Measurements from ENCODE around the gene PIH1D2.
"Not testable (repeated sequence)": the region's sequence is repeated elsewhere in the genome, so short reads cannot be mapped to it uniquely, and the experiment has no call there.

Gene PIH1D2, protein sequence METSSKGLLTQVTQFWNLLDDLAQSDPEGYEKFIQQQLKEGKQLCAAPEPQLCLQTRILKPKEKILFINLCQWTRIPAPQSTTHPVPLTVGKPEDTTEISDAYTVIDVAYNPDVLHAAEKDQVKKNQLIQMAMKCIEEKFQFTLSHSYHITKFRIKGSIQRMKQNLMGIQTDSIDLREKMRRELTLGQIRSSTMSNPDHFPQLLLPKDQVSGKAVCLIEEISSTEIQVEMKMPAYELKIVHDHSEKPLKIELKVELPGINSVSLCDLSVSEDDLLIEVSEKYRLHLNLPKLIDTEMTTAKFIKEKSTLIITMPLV

DNA sequence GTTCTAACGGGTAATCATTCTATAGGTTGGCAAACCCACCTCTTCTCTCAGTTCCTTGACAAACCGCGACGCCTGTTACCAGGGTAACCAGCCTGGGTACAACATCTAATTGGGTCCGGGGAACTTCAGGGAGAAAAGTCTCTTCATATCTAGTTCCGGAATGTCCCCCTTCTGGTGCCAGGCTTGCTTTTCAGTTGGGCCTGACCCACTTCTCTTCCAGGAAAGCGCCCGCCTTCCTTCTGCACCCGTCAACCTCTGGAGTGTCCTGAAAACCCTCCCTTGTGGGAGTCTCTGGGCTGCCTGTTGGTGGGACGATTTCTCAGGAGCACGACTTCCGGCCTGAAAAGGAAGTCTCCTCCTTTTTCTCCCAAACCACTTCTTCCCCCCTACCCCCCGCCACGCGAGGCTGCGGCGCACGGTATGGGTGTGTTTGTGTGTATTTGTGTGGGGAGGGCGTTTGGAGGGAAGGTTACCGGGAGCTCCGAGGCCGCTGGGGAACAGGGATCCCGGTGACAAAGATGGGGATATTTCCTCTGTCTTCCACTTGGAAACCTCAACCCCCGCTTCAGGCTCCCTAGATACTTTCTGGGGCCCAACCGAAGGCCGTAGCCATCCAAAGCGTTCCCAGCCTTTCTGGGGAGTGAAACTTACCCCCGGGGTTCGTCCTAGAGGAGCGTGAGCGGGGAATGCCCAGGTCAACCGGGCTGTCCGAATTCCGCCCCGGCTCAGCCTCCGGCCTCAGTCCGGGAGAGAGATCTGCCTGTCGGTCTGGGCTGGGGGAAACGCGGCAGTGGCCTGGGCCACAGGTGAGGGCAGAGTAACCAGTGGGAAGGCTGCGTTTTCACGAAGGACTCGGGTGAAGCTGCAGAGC, at the start of gene PIH1D2, which contains the start of gene NKAPD1:
TSS of gene PIH1D2 (minus strand) at position 77 of the 871 bp plus-strand sequence. CDS start 843 bp downstream, outside the sequence.
TSS of gene NKAPD1 (plus strand) at position 359 of the 871 bp plus-strand sequence. CDS start 1,276 bp downstream, outside the sequence.
- DNase-seq (ENCODE audit: low read depth), result peak; percentile 93

DNA sequence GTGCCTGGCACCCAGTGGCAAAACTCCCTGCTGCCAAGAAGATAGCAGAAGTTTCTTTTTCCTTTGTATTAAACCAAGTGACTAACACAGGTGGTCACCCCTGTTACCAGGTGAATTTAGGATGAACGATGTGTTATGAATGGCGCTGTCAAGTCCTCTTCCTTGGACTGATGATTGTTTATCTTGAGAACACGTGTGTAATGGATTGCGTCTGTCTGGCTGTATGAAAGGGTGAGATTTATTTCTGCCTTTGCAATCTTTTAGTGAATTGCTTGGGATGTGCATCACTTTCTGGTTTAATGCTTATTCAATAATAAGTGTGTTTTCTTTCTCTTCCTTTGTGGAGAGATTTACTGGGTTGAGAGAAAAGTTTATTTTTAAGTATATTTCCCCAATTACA, 49.3 kb upstream of the PIH1D2 start:
- DNase-seq (ENCODE audit: low read depth), result no peak

DNA sequence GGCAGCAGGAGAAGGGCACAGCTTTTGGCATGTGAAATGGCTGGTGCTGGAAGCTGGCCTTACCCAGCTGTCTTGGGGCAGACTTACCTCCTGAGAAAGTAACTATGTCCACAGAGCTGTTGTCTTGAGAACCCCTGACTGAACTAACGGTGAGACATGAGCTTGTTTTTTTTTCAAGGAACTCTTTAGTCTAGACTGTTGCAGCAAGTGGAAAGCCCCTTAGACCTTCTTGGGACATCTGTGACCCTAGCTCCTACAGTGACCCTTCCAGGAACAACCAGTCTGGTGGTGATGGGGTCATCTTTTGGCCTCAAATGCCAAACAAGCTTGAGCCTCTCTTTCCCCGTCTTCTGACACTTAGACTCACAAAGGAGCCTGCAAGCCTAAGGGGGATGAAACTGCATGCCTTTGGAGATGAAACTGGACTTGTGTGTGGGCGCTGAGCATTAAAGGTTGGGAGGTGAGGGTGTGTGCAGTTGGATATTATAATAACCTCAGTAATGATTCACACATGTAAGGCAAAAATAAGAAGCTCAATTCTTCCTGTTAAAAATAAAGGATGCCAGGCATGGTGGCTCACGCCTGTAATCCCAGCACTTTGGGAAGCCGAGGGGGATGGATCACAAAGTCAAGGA, 48.3 kb upstream of the PIH1D2 start:
- no peak for DNase-seq (ENCODE audit: low read depth)

DNA sequence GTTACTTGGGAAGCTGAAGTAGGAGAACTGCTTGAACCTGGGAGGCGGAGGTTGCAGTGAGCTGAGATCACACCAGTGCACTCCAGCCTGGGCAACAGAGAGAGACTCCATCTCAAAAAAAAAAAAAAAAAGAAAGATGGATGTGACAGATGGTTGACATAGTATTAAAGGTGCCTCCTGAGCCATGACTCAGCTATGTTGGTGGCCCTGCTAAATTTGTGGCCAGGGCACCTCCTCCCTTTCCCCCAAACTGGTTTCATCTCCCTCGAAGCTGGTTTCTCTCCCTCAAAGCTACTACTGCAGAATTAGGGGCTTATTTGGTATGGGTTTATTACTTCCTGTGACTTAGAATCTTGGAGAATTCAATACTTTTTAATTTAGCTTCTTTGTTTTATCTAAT, 44.4 kb upstream of the PIH1D2 start:
- no peak for DNase-seq (ENCODE audit: low read depth)

DNA sequence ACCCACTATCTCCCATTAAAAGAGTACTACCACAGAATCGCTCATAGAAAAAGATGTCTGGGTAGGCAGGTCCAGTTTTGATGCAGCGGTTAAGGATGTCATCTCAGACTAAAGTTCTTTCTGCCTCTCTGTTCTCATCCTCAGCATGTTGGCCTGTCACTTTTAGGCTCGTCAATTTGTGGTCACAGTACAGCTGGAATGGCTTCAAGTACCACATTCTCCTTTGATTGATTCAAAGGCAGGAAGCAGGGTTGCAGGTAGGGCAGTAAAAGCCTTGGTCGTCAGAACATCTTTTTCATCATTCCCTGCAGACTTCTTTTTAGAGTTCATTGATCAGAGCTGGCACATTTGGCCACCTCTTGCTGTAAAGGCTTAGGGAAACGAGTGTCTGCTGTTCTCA, 41.6 kb upstream of the PIH1D2 start:
- no peak for DNase-seq (ENCODE audit: low read depth)

DNA sequence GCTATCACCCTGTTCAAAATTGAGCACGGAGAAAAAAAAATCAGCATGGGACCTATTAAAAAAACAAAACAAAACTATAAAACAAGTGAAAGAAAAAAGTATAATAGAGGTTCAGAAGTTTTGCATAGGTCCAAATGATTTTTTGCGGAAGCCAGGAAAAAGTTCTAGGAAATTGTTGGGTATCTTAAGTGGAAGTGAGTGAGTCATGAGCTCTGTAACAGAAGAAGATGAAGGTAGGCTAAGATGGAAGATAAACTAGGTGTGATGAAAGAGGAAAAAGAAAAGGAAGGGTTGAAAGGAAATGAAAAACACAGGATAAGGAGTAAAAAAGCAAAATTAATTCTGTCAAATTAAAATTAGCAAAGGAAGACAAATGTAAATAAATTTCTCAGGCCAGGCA, 40.6 kb upstream of the PIH1D2 start:
- no peak for DNase-seq (ENCODE audit: low read depth)

DNA sequence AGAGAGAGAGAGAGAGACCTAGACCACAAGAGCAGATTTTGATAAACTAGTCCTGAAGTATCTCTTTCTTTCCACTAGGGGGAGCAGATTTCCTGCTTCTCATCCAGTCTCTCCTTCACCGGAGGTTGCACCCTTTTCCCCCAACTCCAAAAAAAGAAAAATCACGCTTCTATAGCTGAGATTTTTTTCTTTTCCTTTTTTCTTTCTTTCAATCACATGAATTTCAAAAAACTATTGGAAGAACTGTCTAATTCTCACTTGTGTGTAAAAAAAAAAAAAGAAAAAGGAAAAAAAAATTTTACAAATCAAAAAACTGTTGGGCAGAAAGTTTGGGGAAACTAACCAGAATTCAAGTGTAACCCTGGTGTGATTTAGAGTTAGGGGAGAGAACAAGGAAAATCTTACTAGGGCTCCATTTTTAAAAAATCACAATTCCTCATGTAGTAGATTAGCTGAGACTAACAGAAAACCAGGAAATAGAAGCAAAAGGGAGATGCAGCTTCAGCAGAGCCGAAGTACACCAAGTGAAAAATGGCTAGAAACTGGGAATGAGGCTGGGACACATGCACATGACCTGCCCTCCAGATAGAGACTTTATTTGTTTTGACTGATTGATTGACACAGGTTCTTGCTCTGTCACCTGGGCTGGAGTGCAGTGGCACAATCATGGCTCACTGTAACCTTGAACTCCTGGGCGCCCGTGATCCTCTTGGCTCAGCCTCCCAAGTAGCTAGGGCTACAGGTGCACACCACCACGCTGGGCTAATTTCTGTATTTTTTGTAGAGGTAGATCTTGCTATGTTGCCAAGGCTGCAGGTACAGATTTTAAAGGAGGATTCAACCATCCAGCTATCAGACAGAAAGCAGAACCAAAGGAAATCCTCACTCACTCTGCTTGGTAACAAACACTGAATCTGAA, 40.0 kb upstream of the PIH1D2 start:
- DNase-seq (ENCODE audit: low read depth), result peak; percentile 59

DNA sequence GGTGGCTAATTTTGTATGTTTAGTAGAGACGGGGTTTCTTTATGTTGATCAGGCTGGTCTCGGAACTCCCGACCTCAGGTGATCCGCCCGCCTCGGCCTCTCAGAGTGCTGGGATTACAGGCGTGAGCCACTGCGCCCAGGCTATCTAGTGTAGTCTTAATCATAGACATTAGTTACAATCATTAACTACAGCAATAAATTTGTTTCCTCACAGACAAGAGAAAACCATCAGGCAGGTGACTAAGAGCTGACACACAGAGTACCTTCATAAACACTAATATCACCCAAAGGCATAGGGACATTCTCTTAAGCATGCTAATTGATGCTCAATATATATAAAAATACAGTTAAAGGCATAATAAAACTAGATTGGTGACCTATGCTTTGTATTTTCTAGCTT, 32.3 kb upstream of the PIH1D2 start:
- DNase-seq (ENCODE audit: low read depth), result no peak

DNA sequence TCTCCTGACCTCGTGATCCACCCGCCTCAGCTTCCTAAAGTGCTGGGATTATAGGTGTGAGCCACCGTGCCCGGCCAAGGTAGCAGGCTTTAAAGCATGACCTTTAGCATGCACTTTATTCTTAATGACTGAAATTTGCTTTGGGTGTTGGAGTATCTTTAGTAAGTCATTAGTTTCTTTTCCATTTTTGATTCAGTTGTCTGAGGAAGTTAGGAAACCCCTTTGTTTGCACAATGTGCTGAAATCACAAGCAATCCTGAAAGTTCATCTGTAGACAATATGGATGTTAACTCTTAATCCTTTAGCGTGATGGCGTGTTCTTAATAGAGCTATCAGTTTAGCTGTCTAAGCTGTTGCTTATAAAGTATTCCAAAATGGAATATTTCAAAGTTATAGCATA, 29.6 kb upstream of the PIH1D2 start:
- no peak for DNase-seq (ENCODE audit: low read depth)

DNA sequence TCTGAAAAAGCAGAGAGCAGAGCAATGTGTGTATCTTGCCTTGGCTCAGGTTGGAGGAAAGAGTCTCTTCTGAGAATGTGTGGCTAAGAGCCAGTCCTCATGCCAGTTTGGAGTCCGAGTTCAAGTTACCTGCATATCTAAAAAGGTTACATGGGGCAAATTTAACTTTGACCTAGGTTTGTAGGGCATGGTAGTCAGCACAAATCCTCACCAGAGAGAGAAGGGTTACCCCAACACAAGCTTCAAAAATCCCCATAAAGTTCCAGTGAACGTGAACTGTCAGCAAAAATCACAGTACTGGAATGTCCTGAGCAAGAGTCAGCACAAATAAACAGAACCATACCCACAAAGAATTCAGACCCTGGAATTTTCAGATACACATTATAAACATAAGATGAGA, 26.6 kb upstream of the PIH1D2 start:
- peak; percentile 21 for DNase-seq (ENCODE audit: low read depth)

DNA sequence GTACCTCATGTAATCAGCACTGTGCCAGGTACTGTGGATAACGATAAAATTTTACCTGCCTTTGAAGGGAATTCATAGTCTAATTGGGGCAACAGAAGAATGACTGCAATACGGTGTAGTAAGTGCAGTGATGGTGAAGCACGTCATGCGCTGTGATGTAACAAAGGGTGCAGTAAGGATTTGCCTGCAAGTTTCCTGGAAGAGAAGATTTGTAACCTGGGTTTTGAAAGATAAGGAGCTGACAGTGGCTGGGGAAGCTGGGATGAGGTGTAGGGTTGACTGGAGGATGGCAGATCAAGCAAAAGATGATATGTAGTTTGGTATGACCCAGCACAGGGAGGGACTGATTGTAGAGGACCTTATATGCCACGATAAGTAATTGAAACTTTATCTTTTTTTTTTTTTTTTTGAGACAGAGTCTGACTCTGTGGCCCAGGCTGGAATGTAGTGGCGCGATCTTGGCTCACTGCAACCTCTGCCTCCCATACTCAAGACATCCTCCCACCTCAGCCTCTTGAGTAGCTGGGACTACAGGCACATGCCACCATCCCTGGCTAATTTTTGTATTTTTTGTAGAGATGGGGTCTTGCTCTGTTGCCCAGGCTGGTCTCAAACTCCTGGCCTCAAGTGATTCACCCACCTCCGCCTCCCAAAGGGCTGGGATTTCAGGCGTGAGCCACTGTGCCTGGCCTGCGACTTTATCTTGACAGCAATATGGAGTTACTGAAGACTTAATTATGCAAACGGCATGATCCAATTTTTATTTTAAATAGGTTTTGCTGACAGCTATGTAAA, 24.1 kb upstream of the PIH1D2 start:
- no peak for DNase-seq (ENCODE audit: low read depth)

DNA sequence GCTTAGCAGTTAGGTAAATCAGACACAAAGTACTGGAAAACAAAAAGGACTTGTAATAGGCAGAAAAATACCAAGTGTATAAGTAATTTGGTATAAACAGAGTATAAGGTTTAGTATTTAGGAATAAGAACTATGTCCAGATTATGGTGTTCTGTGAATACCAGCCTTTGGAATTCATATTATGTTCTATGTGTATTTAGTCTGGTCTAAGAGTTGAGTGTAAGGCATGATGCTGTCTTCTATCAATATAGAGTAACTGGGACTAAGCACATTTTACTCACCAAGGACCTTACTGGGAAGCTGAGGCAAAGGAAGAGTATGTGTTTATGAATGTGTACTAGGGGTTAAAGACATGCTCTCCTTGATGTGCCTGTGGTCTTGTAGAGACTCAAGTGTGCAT, 22.4 kb upstream of the PIH1D2 start:
- no peak for DNase-seq (ENCODE audit: low read depth)

DNA sequence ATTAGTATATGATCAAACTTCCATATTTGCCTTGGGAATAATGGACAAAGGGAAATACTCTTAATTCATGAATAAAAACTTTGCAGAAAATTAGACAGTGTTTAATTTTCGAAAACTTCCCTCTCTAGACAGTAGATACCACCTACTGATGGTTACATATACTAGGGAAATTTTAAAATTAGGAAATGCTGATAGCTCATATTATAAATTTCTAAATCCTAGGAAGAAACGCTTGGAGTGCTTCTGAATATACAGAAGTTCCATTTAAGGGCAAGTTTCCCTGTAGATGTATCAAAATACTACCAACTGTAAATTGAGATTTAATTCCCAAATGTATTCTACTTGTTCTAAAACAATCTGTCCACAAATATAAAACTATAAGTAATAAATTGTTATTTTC, 21.5 kb upstream of the PIH1D2 start:
- not testable (repeated sequence) for DNase-seq (ENCODE audit: low read depth)

DNA sequence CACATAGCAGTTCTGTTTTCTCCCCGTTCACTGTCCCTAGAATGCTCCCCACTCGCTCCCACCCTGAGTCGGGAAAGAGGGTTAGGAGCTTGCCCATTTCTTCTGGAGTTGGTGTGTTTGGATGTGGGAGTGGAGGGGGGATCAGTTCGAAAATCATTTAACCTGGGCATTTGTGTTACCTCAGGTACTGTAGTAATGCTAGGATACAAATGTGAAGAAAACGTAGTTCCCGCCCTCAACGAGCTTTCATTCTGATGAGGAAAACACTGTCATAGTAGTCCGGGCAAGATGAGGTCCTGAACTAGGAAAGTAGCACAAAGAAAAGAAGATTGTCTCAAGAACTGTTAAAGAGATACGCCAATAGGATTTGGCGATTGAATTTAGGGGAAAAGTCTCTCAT, 13.4 kb upstream of the PIH1D2 start:
- no peak for DNase-seq (ENCODE audit: low read depth)

DNA sequence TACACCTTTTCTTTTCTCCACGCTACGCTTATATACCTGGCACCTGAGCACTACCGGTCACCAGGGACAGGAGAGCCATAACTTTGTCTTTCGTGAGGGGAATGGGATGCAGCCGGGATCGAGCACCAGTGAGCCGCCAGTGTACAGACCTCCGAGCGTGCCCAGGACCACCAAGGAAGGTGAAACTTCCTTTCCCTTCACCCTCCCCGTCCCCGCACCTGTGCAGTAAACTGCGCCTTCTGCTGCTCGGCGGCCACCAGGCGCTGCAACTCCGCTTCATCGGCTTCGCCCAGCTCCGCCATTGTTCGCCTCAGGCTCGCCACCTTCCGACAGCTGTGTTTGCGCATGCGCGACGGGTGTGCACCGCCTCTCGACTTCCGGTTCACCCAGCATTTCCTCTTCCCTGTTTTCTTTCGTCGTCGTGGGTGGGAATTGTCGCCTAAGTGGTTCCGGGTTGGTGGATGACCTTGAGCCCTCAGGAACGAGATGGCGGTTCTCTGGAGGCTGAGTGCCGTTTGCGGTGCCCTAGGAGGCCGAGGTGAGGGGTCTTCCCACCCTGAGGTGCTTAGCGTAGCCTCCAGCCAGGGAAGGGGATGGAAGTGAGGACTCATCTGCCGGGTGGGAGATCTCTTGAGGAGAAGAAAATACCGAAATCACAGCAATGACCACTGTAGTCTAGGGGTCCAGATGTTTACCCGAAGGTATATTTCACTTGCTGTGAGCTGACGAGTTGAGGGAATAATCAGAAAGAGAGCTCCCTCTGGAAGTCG, 12.8 kb upstream of the PIH1D2 start, which contains the start of the genes SDHD and TIMM8B:
TSS of gene SDHD (plus strand) at position 452 of the 770 bp plus-strand sequence. CDS start at position 487, 35 bp downstream.
TSS of gene TIMM8B (minus strand) at position 335 of the 770 bp plus-strand sequence. CDS start at position 302, 33 bp downstream.
- peak; percentile 96 for DNase-seq (ENCODE audit: low read depth)

DNA sequence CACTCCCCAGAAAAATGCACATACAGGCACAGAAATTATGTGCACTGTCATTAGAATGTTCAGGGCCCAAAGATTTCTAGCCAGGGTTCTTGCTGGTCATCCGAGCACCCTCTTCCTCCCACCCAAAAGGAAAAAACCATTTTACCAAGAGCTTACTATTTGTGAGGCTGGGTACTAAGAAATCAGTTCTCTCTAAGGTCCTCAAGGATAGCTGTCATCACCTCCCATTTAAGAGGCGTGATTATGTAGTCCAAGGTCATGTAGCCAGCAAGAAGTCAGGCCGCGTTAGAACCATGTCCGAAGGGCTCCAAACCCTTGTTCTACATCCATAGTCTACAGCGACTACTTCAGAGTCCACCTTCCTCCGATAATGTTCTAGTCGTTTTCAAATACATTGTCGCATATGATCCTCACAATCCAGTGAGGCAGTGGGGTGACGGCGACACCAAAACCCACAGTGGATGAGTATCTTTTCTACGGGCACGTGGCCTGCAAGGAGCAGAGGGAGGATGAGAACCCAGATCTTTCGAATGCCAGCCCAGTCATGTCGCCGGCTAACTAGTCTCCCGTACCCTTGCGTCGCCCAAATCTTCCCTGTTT, 12.1 kb upstream of the PIH1D2 start:
- DNase-seq (ENCODE audit: low read depth), result peak; percentile 7

DNA sequence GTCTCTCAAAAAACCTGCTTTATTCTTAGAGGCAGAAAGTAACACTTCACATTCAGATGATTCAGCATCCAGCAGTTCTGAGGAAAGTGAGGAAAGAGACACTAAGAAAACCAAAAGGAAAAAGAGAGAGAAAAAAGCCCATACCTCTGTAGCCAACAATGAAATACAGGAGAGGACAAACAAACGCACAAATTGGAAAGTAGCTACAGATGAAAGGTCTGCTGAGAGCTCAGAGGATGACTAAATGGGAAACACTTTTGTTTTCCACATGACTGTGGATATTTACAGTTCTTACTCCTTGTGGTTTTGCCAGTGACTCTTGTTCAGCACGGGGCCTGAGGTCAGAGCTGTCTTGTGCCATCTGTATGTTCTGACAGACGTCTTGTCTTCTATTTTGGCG, 8.9 kb upstream of the PIH1D2 start:
- DNase-seq (ENCODE audit: low read depth), result peak; percentile 66

DNA sequence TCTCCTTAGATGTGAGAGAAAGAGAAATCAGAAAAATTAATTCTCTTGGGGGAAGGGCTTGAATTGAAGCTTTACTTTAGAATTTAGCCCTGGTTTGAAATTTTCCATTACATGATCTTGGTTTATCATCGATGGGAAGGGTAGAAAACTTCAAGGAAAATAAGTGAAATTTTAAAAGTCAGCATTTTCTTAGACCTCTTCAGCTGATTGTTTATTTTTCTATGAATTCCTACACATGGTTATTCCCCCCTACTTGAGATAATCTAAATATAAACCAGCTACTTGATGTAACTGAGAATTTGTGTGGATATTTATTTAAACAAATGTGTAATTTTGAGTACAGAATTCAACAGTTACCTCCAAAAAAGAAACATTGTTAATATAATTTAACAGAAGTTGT, 10.9 kb downstream of the PIH1D2 start:
- DNase-seq (ENCODE audit: low read depth), result no peak

DNA sequence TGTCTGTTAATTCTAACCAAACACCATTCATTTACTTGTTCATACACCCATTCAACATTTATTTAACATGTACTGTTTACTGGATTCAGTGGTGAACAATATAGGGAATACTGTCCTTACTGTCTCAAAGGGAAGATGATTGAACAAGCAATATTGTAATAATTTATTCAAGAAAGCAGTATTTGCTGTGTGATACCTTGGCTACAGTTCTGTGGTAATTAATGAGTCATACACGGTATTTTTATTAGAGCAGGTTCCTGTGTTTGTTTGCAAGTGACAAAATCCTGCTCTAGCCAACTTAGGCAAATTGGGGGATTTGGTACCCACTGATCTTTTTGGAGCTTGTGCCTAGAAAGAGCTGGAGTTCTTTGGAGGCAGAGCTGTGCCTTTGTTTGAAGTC, 15.7 kb downstream of the PIH1D2 start:
- DNase-seq (ENCODE audit: low read depth), result no peak

Data from fibroblast of gingiva (primary cell).